GM18907 (cell line): ENCODE results near the gene POTEI.
"Not testable (repeated sequence)": the region's sequence is repeated elsewhere in the genome, so short reads cannot be mapped to it uniquely, and the experiment has no call there.

Experiments used
- ATAC-seq: cut with Tn5 transposase; IDR thresholded peaks from one replicate; pipeline ENCODE4 v1.9.1; 2021; ENCODE audit warnings: mild to moderate bottlenecking, moderate library complexity; ENCODE audit not compliant: unreplicated experiment

The POTEI gene

GRCh38 chr2:130509228-130509627, at the start of gene POTEI:
TSS of gene POTEI (minus strand) at chr2:130509328. CDS start at chr2:130509235, 93 bp downstream.
- ATAC-seq: not testable (repeated sequence)

DNA sequence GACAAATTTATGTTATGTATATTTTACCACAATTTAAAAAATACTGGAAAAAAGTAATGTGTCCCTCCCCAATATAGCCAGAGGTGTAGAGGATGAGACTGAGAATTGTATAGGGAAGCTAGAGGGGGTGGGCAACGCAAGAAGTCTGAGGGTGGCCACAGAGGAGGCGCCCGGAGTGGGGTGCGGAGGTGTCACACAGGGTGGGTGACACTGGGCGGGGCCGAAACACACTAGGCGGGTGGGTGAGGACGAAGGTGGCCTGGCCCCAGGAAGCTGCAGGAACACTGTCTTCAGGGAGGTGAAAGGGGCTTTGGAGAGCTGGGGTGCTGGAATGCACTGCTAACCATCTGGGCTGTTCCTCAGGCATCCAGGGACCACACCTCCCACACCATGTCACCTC, 47.3 kb upstream of the POTEI start:
- not testable (repeated sequence) for ATAC-seq

- not testable (repeated sequence) for ATAC-seq
Observed at GRCh38 chr2:130554178-130554577, 45.0 kb upstream of the POTEI start.

GRCh38 chr2:130549475-130549874, 40.3 kb upstream of the POTEI start:
- ATAC-seq: not testable (repeated sequence)

DNA sequence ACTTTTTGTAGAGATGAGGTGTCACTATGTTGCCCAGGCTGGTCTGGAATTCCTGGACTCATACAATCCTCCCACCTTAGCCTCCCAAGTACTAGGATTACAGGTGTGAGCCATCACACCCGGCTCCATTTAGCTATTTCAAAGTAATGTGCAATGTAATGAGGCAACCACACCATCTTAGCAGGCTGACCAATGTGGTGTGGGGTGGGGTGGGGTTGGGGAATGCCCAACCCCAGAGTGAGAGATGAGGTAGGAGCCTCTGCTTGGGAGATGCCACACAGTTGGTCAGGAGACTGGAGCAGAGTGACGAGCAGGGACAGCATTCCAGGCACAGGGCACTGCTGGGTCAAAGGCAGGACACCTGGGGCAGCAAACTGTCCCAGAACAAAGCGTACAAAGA, 39.3 kb upstream of the POTEI start:
- ATAC-seq: not testable (repeated sequence)

GRCh38 chr2:130544978-130545377, 35.9 kb upstream of the POTEI start:
- ATAC-seq: not testable (repeated sequence)

DNA sequence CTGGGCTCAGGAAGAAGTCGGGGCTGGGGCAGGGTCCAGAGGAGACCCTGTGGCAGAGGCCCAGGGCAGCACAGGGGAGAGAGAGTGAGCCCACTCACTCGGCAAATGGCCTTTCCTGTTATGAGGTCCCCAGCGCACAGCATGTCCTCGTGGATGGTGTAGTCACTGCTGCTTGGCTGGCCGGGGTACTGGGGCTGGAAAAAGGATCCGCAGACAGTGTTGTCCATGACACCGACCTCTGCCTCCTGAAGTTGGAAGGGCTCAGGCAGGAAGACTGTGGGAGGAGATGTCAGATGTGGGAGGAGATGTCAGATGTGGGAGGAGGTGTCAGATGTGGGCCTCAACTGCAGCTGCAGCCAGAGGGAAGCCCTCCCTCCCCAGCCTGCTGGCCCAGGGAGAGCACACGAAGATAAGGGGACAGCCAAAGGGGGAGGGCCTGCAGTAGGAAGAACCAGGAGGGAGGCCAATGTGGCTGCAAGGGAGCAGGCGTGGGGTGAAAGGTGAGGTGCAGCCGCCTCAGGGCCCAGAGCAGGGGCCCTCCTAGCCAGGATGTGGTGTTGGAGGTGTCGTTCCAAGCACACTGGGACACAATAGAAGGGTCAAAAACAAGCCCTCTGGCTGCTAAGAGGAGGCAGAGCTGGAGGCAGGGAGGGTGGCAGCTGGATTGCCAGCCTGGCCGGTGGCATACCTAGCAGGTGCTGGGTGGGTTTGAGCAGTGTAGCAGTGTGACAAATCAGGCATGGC, 34.8 kb upstream of the POTEI start:
- not testable (repeated sequence) for ATAC-seq

- not testable (repeated sequence) for ATAC-seq
Observed at GRCh38 chr2:130542789-130543188, 33.7 kb upstream of the POTEI start.

GRCh38 chr2:130538271-130538670, 29.1 kb upstream of the POTEI start:
- ATAC-seq: not testable (repeated sequence)

GRCh38 chr2:130536654-130537053, 27.5 kb upstream of the POTEI start:
- ATAC-seq: not testable (repeated sequence)

DNA sequence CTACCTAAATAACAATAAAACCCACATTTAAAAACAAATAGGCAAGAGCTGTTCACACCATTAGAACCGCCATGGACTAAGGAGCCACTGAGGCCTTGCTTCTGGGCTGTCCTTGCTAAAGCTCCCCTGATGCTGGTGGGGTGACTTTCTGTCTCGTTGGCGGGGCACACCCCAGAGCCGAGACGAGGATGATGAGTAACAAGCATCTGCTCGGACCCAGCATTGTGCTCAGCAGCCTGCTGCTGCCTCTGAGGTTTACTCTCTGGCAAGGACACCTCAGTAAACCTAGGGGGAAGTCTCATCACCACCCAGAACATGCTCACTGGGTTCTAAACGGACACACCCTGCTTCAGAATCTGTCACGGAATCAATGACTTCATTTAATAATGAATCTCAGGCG, 22.5 kb upstream of the POTEI start:
- ATAC-seq: peak; percentile 15

DNA sequence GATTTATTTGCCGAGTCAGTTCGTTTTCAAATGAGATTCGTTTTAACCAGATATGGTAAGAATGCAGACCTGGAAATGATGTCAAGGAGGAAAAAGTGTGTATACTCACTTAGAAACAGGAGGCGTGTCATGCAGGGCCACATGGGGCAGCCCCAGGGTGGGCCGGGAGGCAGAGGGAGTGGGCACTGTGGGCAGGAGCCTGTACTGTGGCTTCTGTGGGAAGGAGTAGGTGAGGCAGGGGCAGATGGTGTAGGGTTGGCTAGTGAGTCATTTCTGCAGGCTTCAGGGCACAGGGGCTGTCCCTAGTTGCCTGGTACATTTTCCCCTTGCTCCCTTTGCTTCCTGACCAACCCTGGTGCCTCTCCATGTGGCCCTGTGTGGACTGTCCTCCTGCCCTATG, 22.1 kb upstream of the POTEI start:
- ATAC-seq: peak; percentile 98

DNA sequence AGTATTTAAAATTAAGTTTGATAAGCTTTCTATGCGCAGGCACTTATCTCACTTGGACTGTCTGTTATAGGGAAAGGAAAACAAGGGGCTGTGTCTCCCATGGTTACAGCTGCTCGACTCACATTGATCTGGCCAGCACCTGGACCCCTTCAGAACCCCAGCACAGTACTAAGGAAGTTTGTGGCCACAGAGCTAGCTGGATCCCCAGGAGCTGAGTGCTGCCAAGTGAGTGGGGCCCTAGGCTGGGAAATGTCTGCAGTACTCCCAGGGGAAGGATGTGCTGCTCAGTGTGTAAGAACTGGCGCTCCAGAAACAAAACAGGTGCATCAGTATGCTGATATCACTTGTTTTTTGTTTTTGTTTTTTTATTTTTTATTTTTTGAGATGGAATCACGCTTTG, 21.1 kb upstream of the POTEI start:
- not testable (repeated sequence) for ATAC-seq

DNA sequence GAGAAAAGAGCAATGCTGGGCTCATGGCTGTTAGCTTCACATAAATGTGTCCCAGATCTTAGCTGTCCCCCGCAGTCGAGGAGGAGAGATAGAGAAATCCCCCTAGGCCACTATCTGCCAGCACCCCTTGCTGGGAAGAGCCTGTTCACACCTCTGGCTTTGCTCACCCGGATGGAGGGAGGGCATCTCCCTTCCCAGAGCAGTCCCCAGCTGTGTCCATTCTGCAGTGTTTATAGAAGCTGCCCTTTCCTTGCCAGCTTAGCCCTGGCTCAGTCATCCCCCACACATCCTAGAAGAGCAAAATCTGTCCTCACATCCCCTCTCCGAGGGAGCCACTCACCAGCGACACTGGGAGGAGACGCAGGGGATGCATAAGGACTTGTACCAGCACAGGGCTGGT, 20.4 kb upstream of the POTEI start:
- ATAC-seq: not testable (repeated sequence)

- not testable (repeated sequence) for ATAC-seq
Observed at GRCh38 chr2:130527365-130527967, 18.3 kb upstream of the POTEI start.

DNA sequence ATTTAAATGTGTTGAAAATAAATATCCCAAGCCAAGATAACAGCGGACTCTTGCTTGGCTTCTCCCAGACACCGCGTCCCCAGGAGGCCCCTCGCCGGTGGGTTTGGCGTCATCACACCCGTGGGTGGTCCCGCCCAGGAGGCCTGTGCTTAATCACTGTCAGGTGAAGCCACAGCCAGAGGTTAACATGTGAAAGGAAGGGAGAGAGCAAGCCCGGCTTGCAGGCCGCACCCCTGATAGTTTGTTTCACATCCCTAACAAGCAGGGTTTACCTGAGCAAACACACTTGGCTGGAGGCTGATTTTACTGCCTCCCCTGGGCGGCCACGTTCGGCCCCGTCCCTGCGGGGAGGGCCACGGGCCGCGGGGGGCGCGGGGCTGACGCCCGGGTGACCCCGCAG, 13.3 kb upstream of the POTEI start:
- not testable (repeated sequence) for ATAC-seq

GRCh38 chr2:130520992-130521391, 11.9 kb upstream of the POTEI start, which contains the start of gene CFC1B:
TSS of gene CFC1B (plus strand) at chr2:130521222. CDS start at chr2:130521485, 263 bp downstream.
- not testable (repeated sequence) for ATAC-seq

DNA sequence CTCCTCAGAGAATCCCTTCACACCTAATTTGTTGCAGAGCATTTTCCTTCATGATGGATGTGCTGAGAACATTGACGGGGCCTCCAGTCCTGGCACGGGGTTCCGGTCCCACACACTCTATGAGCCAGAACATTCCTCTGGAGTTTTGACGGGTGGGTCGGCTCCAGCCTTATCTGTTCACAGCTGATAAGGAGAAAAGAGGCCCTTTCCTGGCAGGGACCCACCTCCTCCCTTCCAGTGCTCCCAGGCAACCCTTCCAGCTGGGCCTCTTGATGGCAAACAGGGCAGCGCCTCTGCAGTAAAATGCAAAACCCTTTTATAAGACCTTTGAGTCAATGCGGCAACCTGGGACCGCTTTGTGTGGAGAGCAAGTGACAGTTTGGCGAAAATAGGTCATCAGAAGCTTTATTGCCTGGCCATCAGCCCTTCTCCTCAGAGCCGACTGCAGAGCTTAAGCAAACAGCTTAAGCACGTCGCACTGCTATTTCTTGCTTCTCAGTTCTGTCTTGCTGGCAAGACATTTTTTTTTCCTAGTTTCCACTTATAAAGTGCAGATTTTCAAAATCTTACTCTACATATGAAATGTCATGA, 9.5 kb upstream of the POTEI start:
- not testable (repeated sequence) for ATAC-seq

- not testable (repeated sequence) for ATAC-seq
Observed at GRCh38 chr2:130511747-130512451, 2.8 kb upstream of the POTEI start.

- ATAC-seq: not testable (repeated sequence)
Observed at GRCh38 chr2:130510807-130511746, 1.9 kb upstream of the POTEI start.
